Hippocampal formation (tissue), 2 donors: Measurements from ENCODE around the gene EFCAB5.
"Not testable (repeated sequence)": the region's sequence is repeated elsewhere in the genome, so short reads cannot be mapped to it uniquely, and the experiment has no call there.

Source experiments
- DNase-seq, 2 donors: peaks; one replicate each; lab custom pipeline; 2025; lab: John Stamatoyannopoulos, UW

EFCAB5 gene

GRCh38 chr17:29941334-29941733 lies at the start of gene EFCAB5:
Gene EFCAB5 (plus strand): TSS chr17:29941634. CDS start chr17:29941797, 163 bp downstream.
- DNase-seq = no peak

GRCh38 chr17:29892201-29892600 lies 49.2 kb upstream of the EFCAB5 start:
- DNase-seq = no peak

- not testable (repeated sequence) for DNase-seq
Observed at GRCh38 chr17:29897136-29897535, 44.3 kb upstream of the EFCAB5 start.

- no peak for DNase-seq
Observed at GRCh38 chr17:29903471-29903870, 38.0 kb upstream of the EFCAB5 start.

- DNase-seq = no peak
Observed at GRCh38 chr17:29905086-29905878, 36.2 kb upstream of the EFCAB5 start.

GRCh38 chr17:29905879-29906167 lies 35.6 kb upstream of the EFCAB5 start:
- no peak for DNase-seq

- no peak for DNase-seq
Observed at GRCh38 chr17:29906969-29907368, 34.5 kb upstream of the EFCAB5 start.

- DNase-seq = no peak
Observed at GRCh38 chr17:29909236-29910003, 32.0 kb upstream of the EFCAB5 start.

GRCh38 chr17:29911641-29912177 lies 29.7 kb upstream of the EFCAB5 start:
- no peak for DNase-seq

GRCh38 chr17:29914819-29915537 lies 26.5 kb upstream of the EFCAB5 start:
- no peak for DNase-seq

GRCh38 chr17:29918016-29918415 lies 23.4 kb upstream of the EFCAB5 start:
- DNase-seq = no peak

GRCh38 chr17:29918922-29919856 lies 22.2 kb upstream of the EFCAB5 start:
- no peak for DNase-seq

- DNase-seq = no peak
Observed at GRCh38 chr17:29924786-29925185, 16.6 kb upstream of the EFCAB5 start.

- no peak for DNase-seq
Observed at GRCh38 chr17:29927546-29927945, 13.9 kb upstream of the EFCAB5 start.

- peak in 1 of 2 donors; percentile 46 for DNase-seq
Observed at GRCh38 chr17:29929006-29929532, 12.4 kb upstream of the EFCAB5 start.

GRCh38 chr17:29929533-29930408 lies 11.7 kb upstream of the EFCAB5 start, which contains the start of gene SSH2:
Gene SSH2 (minus strand): TSS chr17:29930228. CDS start chr17:29930000, 228 bp downstream.
- DNase-seq = peak; percentile 75 to 80

- peak; percentile 48 to 60 for DNase-seq
Observed at GRCh38 chr17:29930409-29931010, 10.9 kb upstream of the EFCAB5 start.

GRCh38 chr17:29931231-29931932 lies 10.1 kb upstream of the EFCAB5 start:
- DNase-seq = peak; percentile 79 to 98

- DNase-seq = peak in 1 of 2 donors; percentile 30
Observed at GRCh38 chr17:29933379-29933778, 8.1 kb upstream of the EFCAB5 start.
